Gastrocnemius medialis (tissue), 4 donors: ENCODE data around the gene PLEKHO1.

Experiments used
- CTCF ChIP-seq, 5 experiments: fragments of 450-650 bp in 3 of 5; fragments of 200-600 bp in 2 of 5; sonication (generic) in 2 of 5; IDR thresholded peaks in 4 of 5; conservative IDR thresholded peaks in 1 of 5; 1 replicate in 4 of 5; 2 replicates in 1 of 5; pipeline ENCODE4 v1.5.1; 2016 to 2019; ENCODE audit warnings: antibody characterized with exemption in 5 of 5, mild to moderate bottlenecking in 3 of 5, moderate library complexity in 3 of 5
- POLR2A ChIP-seq, 2 donors: fragments of 450-650 bp; IDR thresholded peaks; one replicate each; pipeline ENCODE4 v1.6.1; 2017; ENCODE audit warnings: antibody characterized with exemption in 2 of 2, mild to moderate bottlenecking in 2 of 2, moderate library complexity in 2 of 2

DNA sequence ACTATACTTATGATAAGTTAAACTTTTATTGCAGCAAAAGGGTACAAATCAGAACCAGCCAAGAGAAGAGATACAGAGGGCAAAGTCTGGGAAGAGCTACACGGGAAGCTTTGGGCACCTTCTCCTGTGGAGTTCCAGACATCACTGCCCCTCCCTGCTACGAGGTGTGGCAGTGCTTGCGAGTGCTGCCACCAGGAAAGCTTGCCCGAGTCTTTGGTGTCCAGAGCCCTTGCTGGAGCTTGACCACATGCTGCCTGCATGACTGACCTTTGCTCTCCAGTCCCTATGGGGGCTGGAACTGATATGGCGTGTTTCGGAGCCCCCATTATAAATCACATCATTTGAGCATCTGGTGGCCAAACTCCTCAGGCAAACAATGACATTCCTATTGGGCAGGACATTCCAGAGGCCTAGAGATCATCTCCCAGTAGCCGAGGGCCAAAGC lies 23.4 kb downstream of the PLEKHO1 start:
- TF ChIP-seq POLR2A (IDR thresholded peaks at IDR 0.05) (no peak), CTCF (IDR thresholded peaks at IDR 0.05 in 4 of 5, conservative IDR thresholded peaks at IDR 0.05 in 1 of 5) (no peak)
